Heart left ventricle (tissue), 16 donors: ENCODE data around the gene USP32. TPM values are rescaled to one million over a fixed set of nuclear protein-coding genes. Genes with fewer than 3 reads are reported as not detected.
A peak's percentile ranks its signal among the peaks of the same experiment; 100 is the strongest.

Source experiments
- ATAC-seq, 4 donors: fragments of 200-7000 bp; cut with Tn5 transposase; one replicate each; pipeline ENCODE4 v1.9.1; 2020 to 2022; ENCODE audit warnings: moderate library complexity in 4 of 4, mild to moderate bottlenecking in 3 of 4, moderate number of reproducible peaks in 1 of 4
- DNase-seq, 5 donors: peaks; one replicate each; pipeline ENCODE4 v3.0.0-alpha.2; 2020
- H3K27ac ChIP-seq, 12 donors: fragments of 200-600 bp; sonication (generic) in 4 of 12; one replicate each; pipeline versions ENCODE4 v1.5.0 to v1.8.0; 2016 to 2022; ENCODE audit warnings: mild to moderate bottlenecking in 2 of 12
- H3K27me3 ChIP-seq, 9 donors: fragments of 200-600 bp; sonication (generic) in 2 of 9; one replicate each; pipeline versions ENCODE4 v1.5.1 to v1.8.0; 2016 to 2022; ENCODE audit warnings: mild to moderate bottlenecking in 3 of 9
- H3K36me3 ChIP-seq, 9 donors: fragments of 200-600 bp; sonication (generic) in 2 of 9; one replicate each; pipeline versions ENCODE4 v1.5.0 to v1.8.0; 2018 to 2022; ENCODE audit warnings: mild to moderate bottlenecking in 2 of 9
- H3K4me1 ChIP-seq, 12 donors: fragments of 200-600 bp; sonication (generic) in 4 of 12; one replicate each; pipeline versions ENCODE4 v1.5.0 to v1.8.0; 2016 to 2022; ENCODE audit warnings: mild to moderate bottlenecking in 3 of 12
- H3K4me3 ChIP-seq, 12 donors: fragments of 200-600 bp; sonication (generic) in 4 of 12; one replicate each; pipeline versions ENCODE4 v1.5.0 to v1.8.0; 2017 to 2022; ENCODE audit warnings: mild to moderate bottlenecking in 9 of 12, moderate library complexity in 4 of 12
- H3K9me3 ChIP-seq, 12 donors: fragments of 200-600 bp; sonication (generic) in 4 of 12; one replicate each; pipeline versions ENCODE4 v1.5.0 to v1.8.0; 2016 to 2022; ENCODE audit warnings: mild to moderate bottlenecking in 1 of 12
- POLR2A ChIP-seq, 2 donors: fragments of 450-650 bp; IDR thresholded peaks; one replicate each; pipeline ENCODE4 v1.6.1; 2017; ENCODE audit warnings: antibody characterized with exemption in 2 of 2, mild to moderate bottlenecking in 2 of 2, moderate library complexity in 2 of 2
- WGBS, 4 donors: extraction: QIAGEN DNeasy Blood & Tissue Kit in 2 of 4; methylation state at CpG; one replicate each; pipeline versions ENCODE4 v1.1.5 to v1.1.7; 2013 to 2018; 5-methylcytosine and 5-hydroxymethylcytosine counted together
- intact Hi-C, 10 donors: fragments of 100-400 bp; cut with DNase I; formaldehyde crosslinking; loops; one replicate each; pipeline versions ENCODE4 v1.11.1 to v1.14.2; 2022
- polyA plus RNA-seq, 2 donors: library from polyadenylated mRNA; stranded (reverse); fragments of 200-250 nt; gene quantifications; one replicate each; pipeline ENCODE4 v1.2.3, GENCODE V29; 2013
- total RNA-seq, 9 donors: library from RNA; depleted of rRNA in 2 of 9; stranded (reverse); fragments of >200 nt in 2 of 9; fragmentation: NEBNext Ultra II Directional in 3 of 9; extraction: Animal tissue kit (Norgen Biotek cat#: 25700) in 3 of 9; gene quantifications; one replicate each; pipeline versions ENCODE4 v1.1.0 to v1.2.4, GENCODE V29; 2016 to 2023
- TF ChIP-seq, protein P1 (sequence below), 12 donors: fragments of 200-600 bp; sonication (generic) in 4 of 12; IDR thresholded peaks; one replicate each; pipeline versions ENCODE4 v1.5.0 to v1.8.0; 2018 to 2022; ENCODE audit warnings: antibody characterized with exemption in 12 of 12, mild to moderate bottlenecking in 5 of 12
- donor health status: ischemic (EF 13 %, LVEDD 7.1; RV severe dilation, severe dysfunction).
- donor health status: healthy with polysubstance abuse.
- donor health status: DM: no; HTN: yes; CAD: no.
- donor health status: DM: no; HTN: no; CAD: no.
- donor health status: ischemic (EF 25% LVEDD 6.9; RV normal size, moderate dysfunction).
- donor health status: ischemic (EF 25% LVEDD 5.7; RV mildly dilated, moderate dysfunction).
- donor health status: healthy.
- donor health status: DM: yes; HTN: yes; CAD: no.
- donor health status: ischemic (EF 35%, LVEDD 5.7; RV mildly dilated, moderate dysfunction).
- donor health status: nonischemic (EF 11% LVEDD 7.7; RV severe dilation, severe dysfunction).
- donor health status: DM: yes; HTN: yes; CAD: no.
- donor health status: PGD.
- donor health status: ischemic (EF 29% LVEDD 5.4; RV normal size, mild dysfunction).
- donor health status: nonischemic (EF 23%, LVEDD 6.1; RV moderate dilation, normal function).

Gene USP32
- total and polyA plus RNA-seq, 11 donors, result 9.8 to 50.0 (median 30.3) TPM

DNA sequence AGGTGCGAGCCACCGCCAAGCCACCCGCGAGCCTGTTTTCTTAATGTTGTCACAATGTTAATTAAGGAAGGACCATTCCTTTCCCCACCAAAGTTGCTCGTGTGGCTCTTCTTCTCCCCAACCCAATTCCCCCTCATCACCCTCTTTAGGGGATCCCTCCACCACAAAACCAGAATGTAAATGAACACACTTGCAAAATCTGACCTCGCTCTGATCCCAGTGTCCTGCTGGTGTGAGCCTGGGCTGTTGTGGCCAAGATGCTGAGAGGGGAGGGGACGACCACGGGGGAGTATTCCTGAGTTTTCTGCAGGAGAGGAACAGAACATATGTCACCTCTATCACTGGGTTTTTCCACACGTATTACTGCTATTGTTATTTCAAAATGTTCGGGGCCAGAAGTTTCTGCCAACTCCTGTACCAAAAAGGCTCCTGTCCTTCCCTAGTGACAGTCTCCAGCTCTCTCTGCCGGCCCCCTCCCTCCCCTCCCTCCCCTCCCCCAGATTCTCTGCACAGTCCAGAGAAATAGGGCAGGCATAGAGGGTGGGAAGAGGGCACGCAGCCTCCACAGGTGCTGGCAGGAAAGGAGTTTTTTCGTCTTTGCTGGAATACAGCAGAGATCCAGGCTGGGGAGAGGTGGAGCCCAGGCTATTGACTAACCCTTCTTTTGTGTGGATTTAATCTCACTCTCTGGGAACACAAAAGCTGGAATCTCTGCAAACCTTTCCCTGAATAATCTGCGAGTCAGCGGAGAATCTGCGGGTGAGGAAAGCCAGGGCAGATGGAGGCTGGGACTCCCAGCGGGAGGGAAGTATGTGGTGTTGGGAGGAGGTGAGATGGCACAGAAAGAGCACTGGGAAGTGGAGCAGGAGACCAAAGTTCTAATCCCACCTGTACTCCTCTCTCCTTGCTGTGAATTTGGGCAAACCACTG is 246.7 kb downstream of the USP32 start:
- WGBS, 4 donors, result 19 to 29% (median 26%) methylated on average over 17 of the region's 17 CpGs
- H3K4me1 ChIP-seq, result peaks cover 4 to 46% (median 31%) of the 10 kb centered on the region in 12 donors
- no peaks in the 10 kb centered on the region for H3K9me3 ChIP-seq
- intact Hi-C loops, result loop anchor here in 1 of 10 donors (10.0 kb wide), 1 partner anchor 290 kb away; no protein-coding TSS in a partner anchor
- H3K27ac ChIP-seq, result peak overlapping the region in 3 of 12 donors; percentile 2 to 34 (median 26)
- H3K4me3 ChIP-seq, result no peak overlapping the region
- ATAC-seq (peak in 1 of 4 donors; percentile 3), DNase-seq (peak in 1 of 5 donors; percentile 24)
- H3K27me3 ChIP-seq, result peaks cover 33 to 73% (median 64%) of the 10 kb centered on the region in 9 donors
- no peaks in the 10 kb centered on the region for H3K36me3 ChIP-seq
- no peak for TF ChIP-seq POLR2A (IDR thresholded peaks at IDR 0.05)
- TF ChIP-seq, protein P1, sequence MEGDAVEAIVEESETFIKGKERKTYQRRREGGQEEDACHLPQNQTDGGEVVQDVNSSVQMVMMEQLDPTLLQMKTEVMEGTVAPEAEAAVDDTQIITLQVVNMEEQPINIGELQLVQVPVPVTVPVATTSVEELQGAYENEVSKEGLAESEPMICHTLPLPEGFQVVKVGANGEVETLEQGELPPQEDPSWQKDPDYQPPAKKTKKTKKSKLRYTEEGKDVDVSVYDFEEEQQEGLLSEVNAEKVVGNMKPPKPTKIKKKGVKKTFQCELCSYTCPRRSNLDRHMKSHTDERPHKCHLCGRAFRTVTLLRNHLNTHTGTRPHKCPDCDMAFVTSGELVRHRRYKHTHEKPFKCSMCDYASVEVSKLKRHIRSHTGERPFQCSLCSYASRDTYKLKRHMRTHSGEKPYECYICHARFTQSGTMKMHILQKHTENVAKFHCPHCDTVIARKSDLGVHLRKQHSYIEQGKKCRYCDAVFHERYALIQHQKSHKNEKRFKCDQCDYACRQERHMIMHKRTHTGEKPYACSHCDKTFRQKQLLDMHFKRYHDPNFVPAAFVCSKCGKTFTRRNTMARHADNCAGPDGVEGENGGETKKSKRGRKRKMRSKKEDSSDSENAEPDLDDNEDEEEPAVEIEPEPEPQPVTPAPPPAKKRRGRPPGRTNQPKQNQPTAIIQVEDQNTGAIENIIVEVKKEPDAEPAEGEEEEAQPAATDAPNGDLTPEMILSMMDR (IDR thresholded peaks at IDR 0.05), result no peak

DNA sequence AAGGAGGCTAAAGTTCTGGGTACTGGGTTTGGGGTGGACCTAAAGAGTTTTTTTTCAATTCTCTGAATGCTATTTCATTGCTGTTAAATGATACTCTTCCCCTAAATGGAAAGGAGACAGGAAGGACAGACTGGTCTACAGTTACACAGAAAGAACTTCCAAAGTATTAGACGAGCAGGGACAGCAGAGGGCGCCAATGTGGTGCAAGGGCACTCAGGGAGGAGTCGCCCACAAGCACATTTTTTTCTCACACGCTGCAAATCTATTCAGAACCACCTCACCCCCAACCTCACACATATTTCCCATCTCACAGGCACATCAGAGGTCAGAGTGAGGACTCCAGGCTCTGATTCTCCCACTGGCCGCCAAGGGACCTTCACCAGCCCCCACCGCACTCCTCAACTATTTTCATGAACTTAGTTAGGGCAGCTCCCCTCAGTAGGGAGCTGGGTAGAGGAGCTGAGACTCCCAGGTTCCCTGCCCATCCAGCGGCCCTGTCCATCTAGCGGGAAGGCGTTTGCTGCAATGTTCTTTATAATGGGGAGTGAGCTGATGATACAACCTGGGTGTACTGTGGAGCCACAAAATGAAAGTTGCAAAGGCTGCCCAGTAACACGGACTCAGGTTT is 248.9 kb downstream of the USP32 start:
- Histone ChIP-seq H3K4me1 (peaks cover 4 to 49% (median 34%) of the 10 kb centered on the region in 12 donors), H3K36me3 (no peaks in the 10 kb centered on the region), H3K27me3 (peaks cover 23 to 72% (median 62%) of the 10 kb centered on the region in 9 donors), H3K4me3 (peak overlapping the region in 5 of 12 donors; percentile 3 to 35 (median 15)), H3K27ac (peak overlapping the region in 8 of 12 donors; percentile 22 to 63 (median 49)), H3K9me3 (no peaks in the 10 kb centered on the region)
- DNase-seq (peak; percentile 80 to 87 (median 86)), ATAC-seq (peak; percentile 58 to 87 (median 76))
- no peak for TF ChIP-seq POLR2A (IDR thresholded peaks at IDR 0.05)
- TF ChIP-seq, protein P1 (IDR thresholded peaks at IDR 0.05), result peak; percentile 59 to 83 (median 72)
- 5 to 6% (median 6%) methylated on average over 10 of the region's 10 CpGs for WGBS, 4 donors
- intact Hi-C loops, result loop anchor here in 6 of 10 donors (1.0 to 10.0 kb wide), 5 partner anchors 28 to 294 kb away; no protein-coding TSS in a partner anchor

DNA sequence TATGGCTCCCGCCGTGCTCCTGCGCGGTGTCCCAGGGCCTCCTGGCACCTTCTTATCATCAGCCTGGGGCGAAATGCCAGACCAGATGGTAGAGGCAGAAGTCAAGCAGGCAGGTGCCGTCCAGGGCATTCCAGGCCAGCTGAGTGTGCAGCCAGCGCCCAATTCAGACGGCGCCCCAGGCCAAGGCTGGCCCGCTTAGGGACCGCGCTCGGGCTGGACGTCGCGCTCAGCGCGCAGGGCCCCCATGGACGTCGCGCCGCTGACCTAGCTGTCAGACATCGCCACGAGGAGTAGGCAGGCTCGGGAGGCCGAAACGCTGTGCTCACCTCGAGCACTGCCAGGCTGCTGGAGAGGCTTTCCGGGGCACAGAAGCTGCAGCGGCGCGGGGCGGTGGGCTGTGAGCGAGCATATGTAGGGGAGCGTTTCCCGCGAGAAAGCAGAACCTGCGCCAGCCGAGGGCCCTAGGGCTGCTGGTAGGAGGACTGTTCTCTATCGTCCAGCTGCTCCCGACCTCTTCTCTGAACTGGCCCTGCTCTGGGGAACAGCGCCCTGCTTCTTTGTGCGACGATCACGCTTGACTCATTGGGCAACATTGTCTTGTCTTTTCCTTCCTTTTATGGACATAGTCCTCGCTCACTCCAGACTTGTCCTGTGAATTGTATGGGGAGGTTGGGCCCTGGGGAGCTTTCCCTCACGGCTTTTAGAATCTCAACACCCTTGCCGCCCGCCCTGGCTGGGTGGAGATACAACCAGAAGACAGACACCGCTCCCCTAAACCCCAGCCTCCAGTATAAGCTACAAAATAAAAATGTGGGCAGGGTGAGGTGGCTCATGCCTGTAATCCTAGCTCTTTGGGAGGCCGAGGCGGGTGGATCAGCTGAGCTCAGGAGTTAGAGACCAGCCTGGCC is 250.6 kb downstream of the USP32 start:
- no peak overlapping the region for H3K27ac ChIP-seq
- TF ChIP-seq POLR2A (IDR thresholded peaks at IDR 0.05), result no peak
- TF ChIP-seq, protein P1 (IDR thresholded peaks at IDR 0.05), result no peak
- H3K9me3 ChIP-seq, result no peaks in the 10 kb centered on the region
- H3K27me3 ChIP-seq, result peaks cover 21 to 64% (median 48%) of the 10 kb centered on the region in 9 donors
- peak in 1 of 4 donors; percentile 33 for ATAC-seq
- intact Hi-C loops, result loop anchor here in 5 of 10 donors (2.0 to 10.0 kb wide), 4 partner anchors 29 to 296 kb away; no protein-coding TSS in a partner anchor
- no peaks in the 10 kb centered on the region for H3K36me3 ChIP-seq
- peaks cover 4 to 49% (median 34%) of the 10 kb centered on the region in 12 donors for H3K4me1 ChIP-seq
- H3K4me3 ChIP-seq, result no peak overlapping the region
- WGBS, 4 donors, result 12 to 25% (median 20%) methylated on average over 32 to 52 of the region's 52 CpGs
- peak in 1 of 5 donors; percentile 66 for DNase-seq
